Gastroesophageal sphincter (tissue), 4 donors: Measurements from ENCODE around the gene HMGCL. TPM values are rescaled to one million over a fixed set of nuclear protein-coding genes. Genes with fewer than 3 reads are reported as not detected.
A peak's percentile ranks its signal among the peaks of the same experiment; 100 is the strongest.
"Not testable (repeated sequence)": the region's sequence is repeated elsewhere in the genome, so short reads cannot be mapped to it uniquely, and the experiment has no call there.

Experiments
- ATAC-seq: fragments of 150-250 bp; one replicate; pipeline ENCODE4 v1.9.1; 2016; ENCODE audit warnings: mild to moderate bottlenecking, moderate library complexity
- H3K27ac ChIP-seq, 4 donors: fragments of 200-600 bp; sonication (generic) in 3 of 4; 1 replicate in 3 of 4; 2 replicates in 1 of 4; pipeline ENCODE4 v1.5.1; 2016 to 2019
- H3K27me3 ChIP-seq: fragments of 200-600 bp; sonication (generic); one replicate; pipeline ENCODE4 v1.5.1; 2019
- H3K36me3 ChIP-seq, 2 donors: fragments of 200-600 bp; sonication (generic); one replicate each; pipeline ENCODE4 v1.5.1; 2019; ENCODE audit warnings: control low read depth in 1 of 2
- H3K4me1 ChIP-seq, 3 donors: fragments of 200-600 bp; sonication (generic); 1 replicate in 2 of 3; 2 replicates in 1 of 3; pipeline ENCODE4 v1.5.1; 2016 to 2019; ENCODE audit warnings: control low read depth in 2 of 3
- H3K4me3 ChIP-seq, 2 donors: fragments of 200-600 bp; sonication (generic); one replicate each; pipeline ENCODE4 v1.5.1; 2019; ENCODE audit warnings: mild to moderate bottlenecking in 1 of 2, moderate library complexity in 1 of 2
- H3K9me3 ChIP-seq, 3 donors: fragments of 200-600 bp; sonication (generic); one replicate each; pipeline ENCODE4 v1.5.1; 2017 to 2019; ENCODE audit warnings: control low read depth in 2 of 3
- CTCF ChIP-seq, 4 experiments: fragments of 200-600 bp in 2 of 4; fragments of 450-650 bp in 2 of 4; sonication (generic) in 1 of 4; IDR thresholded peaks; one replicate each; pipeline ENCODE4 v1.5.1; 2017 to 2019; ENCODE audit warnings: antibody characterized with exemption in 4 of 4, mild to moderate bottlenecking in 2 of 4, moderate library complexity in 2 of 4
- EP300 ChIP-seq: sonication (generic); formaldehyde crosslinking; IDR thresholded peaks from one replicate; pipeline ENCODE4 v1.6.1; 2017; ENCODE audit warnings: antibody characterized with exemption, mild to moderate bottlenecking
- POLR2A ChIP-seq, 2 donors: fragments of 450-650 bp; IDR thresholded peaks; one replicate each; pipeline ENCODE4 v1.6.1; 2017; ENCODE audit warnings: antibody characterized with exemption in 2 of 2, mild to moderate bottlenecking in 2 of 2, moderate library complexity in 1 of 2
- POLR2AphosphoS5 ChIP-seq: sonication (generic); formaldehyde crosslinking; IDR thresholded peaks from one replicate; pipeline ENCODE4 v1.6.1; 2017; ENCODE audit warnings: antibody characterized with exemption
- WGBS, 2 donors: methylation state at CpG; one replicate each; pipeline ENCODE4 v1.1.5; 2018; ENCODE audit warnings: low coverage in 1 of 2; 5-methylcytosine and 5-hydroxymethylcytosine counted together
- total RNA-seq, 4 donors: library from RNA; depleted of rRNA; stranded (reverse); fragments of >200 nt; gene quantifications; one replicate each; pipeline ENCODE4 v1.1.0, GENCODE V29; 2016

Gene HMGCL
- total RNA-seq, 4 donors from 2014 or later: 24.1 to 61.0 (median 47.2) TPM

DNA sequence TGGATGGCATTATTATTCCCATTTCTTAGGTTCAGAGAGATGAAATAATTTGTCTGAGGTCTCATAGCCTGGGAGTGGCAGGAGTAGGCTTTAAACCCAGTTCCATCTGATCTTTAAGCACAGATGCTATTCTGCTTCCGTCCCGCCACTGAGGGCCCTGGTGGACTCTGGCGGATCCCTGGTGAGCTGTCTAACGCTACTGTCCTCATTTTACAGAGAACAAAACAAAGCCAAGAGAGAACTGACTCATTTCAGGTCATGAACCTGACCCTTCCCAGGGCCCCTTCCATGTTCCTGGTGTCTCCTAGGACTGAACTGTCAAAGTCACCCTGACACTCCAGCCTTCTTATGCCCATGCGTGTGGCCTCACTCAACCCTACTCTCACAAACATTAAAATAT is 21.6 kb downstream of the HMGCL start:
- Histone ChIP-seq H3K27me3 (no peaks in the 10 kb centered on the region), H3K36me3 (peaks cover 0 to 42% of the 10 kb centered on the region in 2 donors), H3K4me3 (no peak overlapping the region), H3K27ac (no peak overlapping the region), H3K4me1 (peaks cover 0 to 27% (median 15%) of the 10 kb centered on the region in 3 donors), H3K9me3 (no peaks in the 10 kb centered on the region)
- ATAC-seq: no peak
- 88 to 100% methylated on average over 1 to 3 of the region's 5 CpGs for WGBS, 2 donors
- no peak for TF ChIP-seq POLR2AphosphoS5
- no peak for TF ChIP-seq POLR2A (IDR thresholded peaks at IDR 0.05)
- TF ChIP-seq CTCF (IDR thresholded peaks at IDR 0.05): no peak
- TF ChIP-seq EP300: no peak

DNA sequence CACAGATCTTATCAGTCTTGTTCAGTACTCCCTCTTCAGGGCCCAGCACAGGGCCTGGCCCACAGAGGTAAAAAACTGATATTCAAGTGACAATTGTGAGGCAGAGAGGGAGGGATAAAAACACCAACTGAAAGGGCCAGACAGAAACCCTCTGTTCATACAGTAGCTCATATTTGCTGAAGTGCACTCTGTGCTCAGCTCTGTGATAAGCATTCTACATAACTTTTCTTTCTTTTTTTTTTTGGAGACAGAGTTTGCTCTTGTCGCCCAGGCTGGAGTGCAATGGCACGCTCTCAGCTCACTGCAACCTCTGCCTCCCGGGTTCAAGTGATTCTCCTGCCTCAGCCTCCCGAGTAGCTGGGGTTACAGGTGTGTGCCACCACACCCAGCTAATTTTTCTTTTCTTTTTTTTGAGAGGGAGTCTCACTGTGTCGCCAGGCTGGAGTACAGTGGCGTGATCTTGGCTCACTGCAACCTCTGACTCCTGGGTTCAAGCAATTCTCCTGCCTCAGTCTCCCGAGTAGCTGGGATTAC is 22.4 kb downstream of the HMGCL start:
- H3K4me3 ChIP-seq, ATAC-seq, H3K27me3 ChIP-seq, H3K9me3 ChIP-seq, H3K27ac ChIP-seq: not testable (repeated sequence)
- H3K36me3 ChIP-seq: peaks cover 0 to 38% of the 10 kb centered on the region in 2 donors
- H3K4me1 ChIP-seq: peaks cover 0 to 27% (median 15%) of the 10 kb centered on the region in 3 donors
- 81 to 94% methylated on average over 6 to 7 of the region's 7 CpGs for WGBS, 2 donors

DNA sequence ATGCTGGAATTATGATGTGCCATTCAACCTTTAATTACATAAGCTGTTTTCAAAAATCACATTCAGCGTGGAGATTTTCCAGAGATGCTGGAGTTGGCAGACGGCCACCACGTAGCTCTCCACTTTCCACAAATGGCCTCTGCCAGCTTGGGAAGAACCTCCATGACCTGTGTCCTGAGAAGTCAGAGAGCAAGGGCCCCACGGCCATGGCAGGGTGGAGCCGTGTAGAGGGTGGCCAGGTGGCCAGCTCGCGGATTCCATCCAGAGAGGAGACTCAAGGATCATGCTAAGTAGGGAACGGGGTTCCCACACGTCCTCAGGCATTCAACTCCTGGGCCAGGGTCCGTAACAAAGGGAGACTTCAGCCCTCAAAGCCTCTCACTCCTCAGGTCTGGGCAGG is 23.4 kb downstream of the HMGCL start:
- ATAC-seq: no peak
- TF ChIP-seq POLR2AphosphoS5 (no peak), CTCF (IDR thresholded peaks at IDR 0.05) (no peak), EP300 (no peak), POLR2A (IDR thresholded peaks at IDR 0.05) (no peak)
- 33 to 51% methylated on average over 1 to 4 of the region's 10 CpGs for WGBS, 2 donors
- Histone ChIP-seq H3K9me3 (no peaks in the 10 kb centered on the region), H3K27me3 (no peaks in the 10 kb centered on the region), H3K36me3 (peaks cover 0 to 38% of the 10 kb centered on the region in 2 donors), H3K4me3 (no peak overlapping the region), H3K27ac (peak overlapping the region in 3 of 4 donors; percentile 87 to 94 (median 93)), H3K4me1 (peaks cover 0 to 27% (median 15%) of the 10 kb centered on the region in 3 donors)

GRCh38 chr1:23801338-23801748 is 23.9 kb downstream of the HMGCL start:
- WGBS, 2 donors: 14% methylated on average over 15 of the region's 19 CpGs; no CpG with 5 or more reads in 1 of the 2 donors
- Histone ChIP-seq H3K4me3 (peak overlapping the region; percentile 47 to 78), H3K36me3 (peaks cover 0 to 37% of the 10 kb centered on the region in 2 donors), H3K27me3 (no peaks in the 10 kb centered on the region), H3K9me3 (no peaks in the 10 kb centered on the region), H3K27ac (peak overlapping the region; percentile 52 to 94 (median 90)), H3K4me1 (peaks cover 0 to 27% (median 15%) of the 10 kb centered on the region in 3 donors)
- TF ChIP-seq POLR2AphosphoS5 (no peak), POLR2A (IDR thresholded peaks at IDR 0.05) (no peak), EP300 (no peak), CTCF (IDR thresholded peaks at IDR 0.05) (no peak)
- no peak for ATAC-seq

GRCh38 chr1:23800400-23801337 is 24.6 kb downstream of the HMGCL start, which contains the start of gene GALE:
Gene GALE, minus strand, starts transcription at chr1:23800754. Its CDS starts 1,747 bp downstream, at chr1:23799007.
- peak; percentile 95 for ATAC-seq
- WGBS, 2 donors: 0% methylated on average over 1 to 3 of the region's 82 CpGs
- Histone ChIP-seq H3K4me1 (peaks cover 0 to 27% (median 15%) of the 10 kb centered on the region in 3 donors), H3K27me3 (no peaks in the 10 kb centered on the region), H3K4me3 (peak within 1 kb of the TSS; percentile 47 to 78), H3K27ac (peak within 1 kb of the TSS; percentile 52 to 94 (median 90)), H3K9me3 (no peaks in the 10 kb centered on the region), H3K36me3 (peaks cover 0 to 42% of the 10 kb centered on the region in 2 donors)
- TF ChIP-seq EP300 (no peak), POLR2A (IDR thresholded peaks at IDR 0.05) (peak; percentile 76 to 88), CTCF (IDR thresholded peaks at IDR 0.05) (no peak), POLR2AphosphoS5 (peak; percentile 96)
